HL-60 (cell line): ENCODE measurements around the gene MDM2.

Source experiments
- CTCF ChIP-seq: IDR thresholded peaks from one replicate; pipeline ENCODE4 v1.5.1; 2011; ENCODE audit warnings: low read length, control low read depth, inconsistent platforms; ENCODE audit not compliant: insufficient read depth
- GABPA ChIP-seq: IDR thresholded peaks from 2 replicates; pipeline ENCODE4 v1.6.1; 2012; ENCODE audit warnings: low read depth
- POLR2AphosphoS5 ChIP-seq: IDR thresholded peaks from 2 replicates; pipeline ENCODE4 v1.6.1; 2012; ENCODE audit warnings: low read depth
- SPI1 ChIP-seq: IDR thresholded peaks from 2 replicates; pipeline ENCODE4 v1.6.1; 2012; ENCODE audit warnings: low read depth, mild to moderate bottlenecking, borderline replicate concordance
- TF ChIP-seq, protein P1 (sequence below): IDR thresholded peaks from 2 replicates; pipeline ENCODE4 v1.6.1; 2012; ENCODE audit warnings: low read depth; ENCODE audit not compliant: insufficient replicate concordance

DNA sequence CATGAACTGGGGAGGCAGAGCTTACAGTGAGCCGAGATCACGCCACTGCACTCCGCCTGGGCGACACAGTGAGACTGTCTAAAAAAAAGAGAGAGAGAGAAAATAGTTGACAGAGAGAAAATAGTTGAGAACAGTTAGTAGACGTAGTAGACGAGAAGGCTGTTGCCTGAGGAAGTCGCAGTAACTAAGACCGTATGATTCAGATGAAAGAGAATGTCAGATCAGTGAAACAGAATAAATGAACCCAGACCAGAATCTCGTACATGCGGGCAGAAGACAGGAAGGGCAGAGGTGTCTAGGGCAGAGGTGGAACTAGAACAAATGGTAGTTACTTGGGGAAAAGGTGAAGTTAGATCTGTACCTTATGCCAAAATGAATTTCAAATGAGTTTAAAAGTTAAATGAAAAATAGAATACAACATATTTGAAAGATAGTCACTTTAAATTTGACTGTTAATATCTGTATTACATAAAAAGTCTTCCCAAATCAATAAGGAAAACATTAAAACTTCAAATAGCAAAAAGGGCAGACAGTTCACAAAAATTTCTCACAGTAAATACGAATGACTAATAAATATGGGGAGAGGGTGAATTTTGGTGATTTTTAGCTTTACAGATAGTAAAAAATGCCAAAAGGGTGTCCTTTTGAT is 17.7 kb downstream of the MDM2 start:
- TF ChIP-seq, protein P1, sequence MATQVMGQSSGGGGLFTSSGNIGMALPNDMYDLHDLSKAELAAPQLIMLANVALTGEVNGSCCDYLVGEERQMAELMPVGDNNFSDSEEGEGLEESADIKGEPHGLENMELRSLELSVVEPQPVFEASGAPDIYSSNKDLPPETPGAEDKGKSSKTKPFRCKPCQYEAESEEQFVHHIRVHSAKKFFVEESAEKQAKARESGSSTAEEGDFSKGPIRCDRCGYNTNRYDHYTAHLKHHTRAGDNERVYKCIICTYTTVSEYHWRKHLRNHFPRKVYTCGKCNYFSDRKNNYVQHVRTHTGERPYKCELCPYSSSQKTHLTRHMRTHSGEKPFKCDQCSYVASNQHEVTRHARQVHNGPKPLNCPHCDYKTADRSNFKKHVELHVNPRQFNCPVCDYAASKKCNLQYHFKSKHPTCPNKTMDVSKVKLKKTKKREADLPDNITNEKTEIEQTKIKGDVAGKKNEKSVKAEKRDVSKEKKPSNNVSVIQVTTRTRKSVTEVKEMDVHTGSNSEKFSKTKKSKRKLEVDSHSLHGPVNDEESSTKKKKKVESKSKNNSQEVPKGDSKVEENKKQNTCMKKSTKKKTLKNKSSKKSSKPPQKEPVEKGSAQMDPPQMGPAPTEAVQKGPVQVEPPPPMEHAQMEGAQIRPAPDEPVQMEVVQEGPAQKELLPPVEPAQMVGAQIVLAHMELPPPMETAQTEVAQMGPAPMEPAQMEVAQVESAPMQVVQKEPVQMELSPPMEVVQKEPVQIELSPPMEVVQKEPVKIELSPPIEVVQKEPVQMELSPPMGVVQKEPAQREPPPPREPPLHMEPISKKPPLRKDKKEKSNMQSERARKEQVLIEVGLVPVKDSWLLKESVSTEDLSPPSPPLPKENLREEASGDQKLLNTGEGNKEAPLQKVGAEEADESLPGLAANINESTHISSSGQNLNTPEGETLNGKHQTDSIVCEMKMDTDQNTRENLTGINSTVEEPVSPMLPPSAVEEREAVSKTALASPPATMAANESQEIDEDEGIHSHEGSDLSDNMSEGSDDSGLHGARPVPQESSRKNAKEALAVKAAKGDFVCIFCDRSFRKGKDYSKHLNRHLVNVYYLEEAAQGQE: no peak
- TF ChIP-seq CTCF (no peak), POLR2AphosphoS5 (no peak), GABPA (no peak), SPI1 (no peak)
